Neutrophil (primary cell): Measurements from ENCODE around the gene PLP1.

Source experiments
- H3K27ac ChIP-seq: fragments of 200-600 bp; sonication (generic); 2 replicates; pipeline ENCODE4 v1.5.1; 2016; ENCODE audit warnings: mild to moderate bottlenecking, moderate library complexity
- H3K27me3 ChIP-seq: fragments of 200-600 bp; sonication (generic); 2 replicates; pipeline ENCODE4 v1.6.0; 2016; ENCODE audit warnings: mild to moderate bottlenecking
- H3K36me3 ChIP-seq: fragments of 200-600 bp; sonication (generic); 2 replicates; pipeline ENCODE4 v1.5.1; 2017
- H3K4me1 ChIP-seq, 2 experiments: fragments of 200-600 bp in 1 of 2; sonication (generic) in 1 of 2; 1 replicate in 1 of 2; 2 replicates in 1 of 2; pipeline versions ENCODE4 v1.5.1 to v1.6.1; 2013 to 2016; ENCODE audit warnings: low read depth in 1 of 2, low read length in 1 of 2, mild to moderate bottlenecking in 1 of 2, moderate library complexity in 1 of 2; ENCODE audit not compliant: control insufficient read depth in 1 of 2, insufficient read depth in 1 of 2
- H3K4me3 ChIP-seq, 2 experiments: fragments of 200-600 bp in 1 of 2; sonication (generic) in 1 of 2; 1 replicate in 1 of 2; 2 replicates in 1 of 2; pipeline ENCODE4 v1.5.1; 2013 to 2016; ENCODE audit warnings: low read depth in 1 of 2, low read length in 1 of 2, mild to moderate bottlenecking in 1 of 2, moderate library complexity in 1 of 2
- H3K9me3 ChIP-seq: fragments of 200-600 bp; sonication (generic); 2 replicates; pipeline ENCODE4 v1.5.1; 2016
- TF ChIP-seq, protein P1 (sequence below): fragments of 200-600 bp; sonication (generic); IDR thresholded peaks from 2 replicates; pipeline ENCODE4 v1.5.1; 2016; ENCODE audit warnings: antibody characterized with exemption

The PLP1 gene

GRCh38 chrX:103733017-103733416 is 43.6 kb upstream of the PLP1 start:
- Histone ChIP-seq H3K27ac (no peak overlapping the region), H3K4me1 (peaks cover 25 to 28% of the 10 kb centered on the region in 2 experiments), H3K4me3 (no peak overlapping the region), H3K9me3 (no peaks in the 10 kb centered on the region), H3K36me3 (no peaks in the 10 kb centered on the region), H3K27me3 (no peaks in the 10 kb centered on the region)
- TF ChIP-seq, protein P1, sequence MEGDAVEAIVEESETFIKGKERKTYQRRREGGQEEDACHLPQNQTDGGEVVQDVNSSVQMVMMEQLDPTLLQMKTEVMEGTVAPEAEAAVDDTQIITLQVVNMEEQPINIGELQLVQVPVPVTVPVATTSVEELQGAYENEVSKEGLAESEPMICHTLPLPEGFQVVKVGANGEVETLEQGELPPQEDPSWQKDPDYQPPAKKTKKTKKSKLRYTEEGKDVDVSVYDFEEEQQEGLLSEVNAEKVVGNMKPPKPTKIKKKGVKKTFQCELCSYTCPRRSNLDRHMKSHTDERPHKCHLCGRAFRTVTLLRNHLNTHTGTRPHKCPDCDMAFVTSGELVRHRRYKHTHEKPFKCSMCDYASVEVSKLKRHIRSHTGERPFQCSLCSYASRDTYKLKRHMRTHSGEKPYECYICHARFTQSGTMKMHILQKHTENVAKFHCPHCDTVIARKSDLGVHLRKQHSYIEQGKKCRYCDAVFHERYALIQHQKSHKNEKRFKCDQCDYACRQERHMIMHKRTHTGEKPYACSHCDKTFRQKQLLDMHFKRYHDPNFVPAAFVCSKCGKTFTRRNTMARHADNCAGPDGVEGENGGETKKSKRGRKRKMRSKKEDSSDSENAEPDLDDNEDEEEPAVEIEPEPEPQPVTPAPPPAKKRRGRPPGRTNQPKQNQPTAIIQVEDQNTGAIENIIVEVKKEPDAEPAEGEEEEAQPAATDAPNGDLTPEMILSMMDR = no peak

- H3K27ac ChIP-seq = no peak overlapping the region
- TF ChIP-seq, protein P1 = no peak
- H3K27me3 ChIP-seq = no peaks in the 10 kb centered on the region
- H3K9me3 ChIP-seq = no peaks in the 10 kb centered on the region
- no peak overlapping the region for H3K4me3 ChIP-seq
- peaks cover 20 to 23% of the 10 kb centered on the region in 2 experiments for H3K4me1 ChIP-seq
- H3K36me3 ChIP-seq = no peaks in the 10 kb centered on the region
Measured at GRCh38 chrX:103734125-103734760, 42.4 kb upstream of the PLP1 start.

DNA sequence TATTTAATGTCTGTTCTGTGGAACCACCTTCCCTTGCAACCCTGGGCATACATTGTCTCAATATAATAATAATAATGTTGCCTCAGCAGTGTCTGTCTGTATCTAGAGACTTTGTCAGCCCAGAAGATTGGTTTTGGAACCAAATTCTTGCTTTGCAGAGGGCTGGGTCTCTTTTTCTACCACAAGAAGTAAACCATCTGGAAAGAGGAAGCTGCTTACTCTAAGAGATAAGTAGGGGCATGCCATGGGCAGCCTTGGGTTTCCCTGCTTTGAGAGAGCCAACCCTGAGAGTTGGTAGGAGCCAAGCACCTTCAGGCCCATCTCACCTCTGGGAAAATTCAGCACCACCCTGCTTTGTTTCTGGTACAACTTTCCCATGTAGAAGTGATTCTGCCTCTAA is 38.9 kb upstream of the PLP1 start:
- no peaks in the 10 kb centered on the region for H3K27me3 ChIP-seq
- no peaks in the 10 kb centered on the region for H3K9me3 ChIP-seq
- no peak overlapping the region for H3K27ac ChIP-seq
- no peaks in the 10 kb centered on the region for H3K36me3 ChIP-seq
- TF ChIP-seq, protein P1 = no peak
- H3K4me1 ChIP-seq = no peaks in the 10 kb centered on the region
- H3K4me3 ChIP-seq = no peak overlapping the region

DNA sequence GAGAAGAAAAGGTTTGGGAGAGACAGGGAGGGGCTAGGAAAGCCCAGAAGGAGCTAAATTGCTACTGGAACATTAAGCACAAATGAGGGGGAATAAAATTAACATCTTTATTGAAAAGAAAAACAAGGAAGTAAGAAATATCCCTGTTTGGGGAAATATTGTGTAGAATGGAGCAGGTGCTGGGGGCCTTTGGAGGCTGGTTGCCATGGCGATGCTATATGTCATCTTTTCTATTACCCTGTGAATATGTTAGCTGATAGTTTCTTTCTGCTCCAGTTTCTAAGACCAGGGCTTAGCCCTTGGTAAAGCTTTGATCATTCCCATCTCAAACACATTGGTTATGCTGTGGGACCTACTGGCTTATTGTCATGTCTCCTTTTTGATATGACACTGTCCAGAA is 37.2 kb upstream of the PLP1 start:
- H3K27me3 ChIP-seq = no peaks in the 10 kb centered on the region
- no peaks in the 10 kb centered on the region for H3K4me1 ChIP-seq
- TF ChIP-seq, protein P1 = no peak
- no peak overlapping the region for H3K27ac ChIP-seq
- H3K9me3 ChIP-seq = no peaks in the 10 kb centered on the region
- no peak overlapping the region for H3K4me3 ChIP-seq
- H3K36me3 ChIP-seq = no peaks in the 10 kb centered on the region

DNA sequence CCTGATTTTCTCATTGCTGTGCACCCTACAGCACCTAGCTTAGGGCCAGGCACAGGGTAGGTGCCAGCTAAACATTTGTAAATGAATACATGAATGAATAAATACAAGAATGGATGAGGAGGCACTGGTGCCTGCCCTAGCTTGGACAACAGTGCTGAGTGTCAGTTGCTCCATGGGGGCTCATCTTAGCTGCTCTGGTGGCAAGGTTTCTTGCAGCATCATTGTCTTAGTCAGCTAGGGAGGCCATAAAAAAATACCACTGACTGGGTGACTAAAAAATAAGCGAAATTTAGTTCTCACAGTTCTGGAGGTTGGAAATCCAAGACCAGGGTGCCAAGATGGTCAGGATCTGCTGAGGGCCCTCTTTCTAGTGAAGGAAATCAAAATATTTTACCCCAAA is 34.8 kb upstream of the PLP1 start:
- H3K4me1 ChIP-seq = no peaks in the 10 kb centered on the region
- H3K27ac ChIP-seq = no peak overlapping the region
- H3K27me3 ChIP-seq = no peaks in the 10 kb centered on the region
- H3K36me3 ChIP-seq = no peaks in the 10 kb centered on the region
- TF ChIP-seq, protein P1 = no peak
- no peak overlapping the region for H3K4me3 ChIP-seq
- H3K9me3 ChIP-seq = no peaks in the 10 kb centered on the region
